Measurements from ENCODE around the gene PLCH2.

Gene PLCH2

DNA sequence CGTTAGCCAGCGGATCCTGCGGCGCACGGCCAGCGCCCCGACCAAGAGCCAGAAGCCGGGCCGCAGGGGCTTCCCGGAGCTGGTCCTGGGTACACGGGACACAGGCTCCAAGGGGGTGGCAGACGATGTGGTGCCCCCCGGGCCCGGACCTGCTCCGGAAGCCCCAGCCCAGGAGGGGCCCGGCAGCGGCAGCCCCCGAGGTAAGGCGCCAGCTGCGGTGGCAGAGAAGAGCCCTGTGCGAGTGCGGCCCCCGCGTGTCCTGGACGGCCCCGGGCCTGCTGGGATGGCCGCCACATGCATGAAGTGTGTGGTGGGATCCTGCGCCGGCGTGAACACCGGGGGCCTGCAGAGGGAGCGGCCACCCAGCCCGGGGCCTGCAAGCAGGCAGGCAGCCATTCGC lies 26.1 kb downstream of the PLCH2 start:
- H3K9ac ChIP-seq (ENCODE audit: low read depth in 1 of 2, low read length in 2 of 2), result no peak overlapping the region
- no peak overlapping the region for H3K4me3 ChIP-seq (ENCODE audit: low read length in 2 of 2)
- no peaks in the 10 kb centered on the region for H3K36me3 ChIP-seq (ENCODE audit: control insufficient read depth in 2 of 2, insufficient read depth in 2 of 2, low read length in 2 of 2)
- H3K27me3 ChIP-seq (ENCODE audit: control insufficient read depth in 2 of 2, insufficient read depth in 2 of 2, low read length in 2 of 2), result peaks cover 0 to 9% of the 10 kb centered on the region in 2 donors
- no peak overlapping the region for H3K27ac ChIP-seq (ENCODE audit: low read depth in 2 of 2, low read length in 2 of 2)
- no peaks in the 10 kb centered on the region for H3K4me1 ChIP-seq (ENCODE audit: control insufficient read depth in 2 of 2, insufficient read depth in 2 of 2, low read length in 2 of 2)
- H3K9me3 ChIP-seq (ENCODE audit: control insufficient read depth in 2 of 2, low read length in 2 of 2), result no peaks in the 10 kb centered on the region

DNA sequence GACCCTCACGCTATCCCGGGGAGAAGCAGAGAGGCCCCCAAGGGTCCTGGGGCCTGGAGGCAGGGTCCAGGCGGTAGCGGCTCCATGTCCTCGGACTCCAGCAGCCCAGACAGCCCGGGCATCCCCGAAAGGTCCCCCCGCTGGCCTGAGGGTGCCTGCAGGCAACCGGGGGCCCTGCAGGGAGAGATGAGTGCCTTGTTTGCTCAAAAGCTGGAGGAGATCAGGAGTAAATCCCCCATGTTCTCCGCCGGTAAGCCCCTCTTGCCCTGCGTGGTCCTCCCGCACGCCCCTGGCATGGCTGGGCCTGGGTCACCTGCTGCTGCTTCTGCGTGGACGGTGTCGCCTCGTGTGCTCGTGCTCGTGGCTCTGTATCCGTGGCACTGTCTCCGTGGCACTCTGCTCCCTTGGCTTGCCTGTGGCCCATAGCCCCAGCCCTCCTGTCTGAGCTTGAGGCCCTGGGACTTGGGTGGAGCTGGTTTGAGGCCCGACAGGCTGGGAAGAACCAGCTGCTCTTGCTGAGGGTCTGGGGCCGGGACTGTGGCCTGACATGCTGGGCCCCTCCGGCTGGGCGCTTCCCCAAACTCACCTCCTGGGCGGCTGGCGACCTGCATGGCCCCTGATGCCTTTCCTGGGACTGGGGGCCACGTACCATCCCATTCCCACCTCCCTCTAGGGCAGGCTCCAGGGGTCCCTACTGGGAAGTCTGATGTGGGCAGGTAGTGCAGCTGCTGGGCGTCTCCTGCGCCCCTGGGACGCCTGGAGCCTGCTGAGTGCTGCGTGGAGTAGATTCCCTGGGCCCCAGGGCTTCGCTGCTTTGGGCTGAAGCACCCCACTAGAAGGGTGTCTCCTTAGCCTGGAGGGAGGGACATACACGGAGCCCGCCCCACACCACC lies 26.8 kb downstream of the PLCH2 start:
- no peaks in the 10 kb centered on the region for H3K4me1 ChIP-seq (ENCODE audit: control insufficient read depth in 2 of 2, insufficient read depth in 2 of 2, low read length in 2 of 2)

DNA sequence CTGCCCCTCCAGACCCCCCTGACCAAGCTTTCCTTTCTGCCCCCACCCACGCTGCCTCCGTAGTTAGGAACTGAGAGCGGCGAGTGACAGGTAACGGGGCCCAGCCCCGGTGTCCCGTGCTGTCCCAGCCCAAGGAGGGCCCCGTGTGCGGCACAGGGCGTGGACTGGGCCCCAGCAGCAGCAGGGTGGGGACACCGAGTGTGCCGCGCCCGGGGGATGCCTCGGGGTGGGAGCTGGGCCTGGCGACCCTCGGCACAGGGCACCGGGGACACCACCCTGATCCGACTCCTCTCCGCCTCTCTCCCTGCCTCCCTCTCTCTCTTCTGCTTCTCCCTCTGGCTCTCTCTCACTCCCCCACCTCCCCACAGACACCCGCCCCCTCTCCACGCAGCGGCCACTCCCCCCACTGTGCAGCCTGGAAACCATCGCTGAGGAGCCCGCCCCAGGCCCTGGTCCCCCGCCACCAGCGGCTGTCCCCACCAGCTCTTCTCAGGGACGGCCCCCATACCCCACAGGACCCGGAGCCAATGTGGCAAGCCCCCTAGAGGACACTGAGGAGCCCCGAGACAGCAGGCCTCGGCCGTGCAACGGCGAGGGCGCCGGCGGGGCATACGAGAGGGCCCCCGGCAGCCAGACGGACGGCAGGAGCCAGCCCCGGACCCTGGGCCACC lies 27.6 kb downstream of the PLCH2 start:
- Histone ChIP-seq H3K4me1 (ENCODE audit: control insufficient read depth in 2 of 2, insufficient read depth in 2 of 2, low read length in 2 of 2) (no peaks in the 10 kb centered on the region), H3K9ac (ENCODE audit: low read depth in 1 of 2, low read length in 2 of 2) (no peak overlapping the region), H3K36me3 (ENCODE audit: control insufficient read depth in 2 of 2, insufficient read depth in 2 of 2, low read length in 2 of 2) (peaks cover 2 to 5% of the 10 kb centered on the region in 2 donors), H3K27ac (ENCODE audit: low read depth in 2 of 2, low read length in 2 of 2) (no peak overlapping the region), H3K9me3 (ENCODE audit: control insufficient read depth in 2 of 2, low read length in 2 of 2) (no peaks in the 10 kb centered on the region), H3K4me3 (ENCODE audit: low read length in 2 of 2) (no peak overlapping the region), H3K27me3 (ENCODE audit: control insufficient read depth in 2 of 2, insufficient read depth in 2 of 2, low read length in 2 of 2) (peaks cover 0 to 9% of the 10 kb centered on the region in 2 donors)

More for the DNA sequence above, 26.8 kb downstream of the PLCH2 start:
- no peak overlapping the region for H3K9ac ChIP-seq (ENCODE audit: low read depth in 1 of 2, low read length in 2 of 2)
- no peaks in the 10 kb centered on the region for H3K9me3 ChIP-seq (ENCODE audit: control insufficient read depth in 2 of 2, low read length in 2 of 2)
- peaks cover 0 to 2% of the 10 kb centered on the region in 2 donors for H3K36me3 ChIP-seq (ENCODE audit: control insufficient read depth in 2 of 2, insufficient read depth in 2 of 2, low read length in 2 of 2)
- H3K27ac ChIP-seq (ENCODE audit: low read depth in 2 of 2, low read length in 2 of 2), result no peak overlapping the region
- peaks cover 0 to 9% of the 10 kb centered on the region in 2 donors for H3K27me3 ChIP-seq (ENCODE audit: control insufficient read depth in 2 of 2, insufficient read depth in 2 of 2, low read length in 2 of 2)
- no peak overlapping the region for H3K4me3 ChIP-seq (ENCODE audit: low read length in 2 of 2)

DNA sequence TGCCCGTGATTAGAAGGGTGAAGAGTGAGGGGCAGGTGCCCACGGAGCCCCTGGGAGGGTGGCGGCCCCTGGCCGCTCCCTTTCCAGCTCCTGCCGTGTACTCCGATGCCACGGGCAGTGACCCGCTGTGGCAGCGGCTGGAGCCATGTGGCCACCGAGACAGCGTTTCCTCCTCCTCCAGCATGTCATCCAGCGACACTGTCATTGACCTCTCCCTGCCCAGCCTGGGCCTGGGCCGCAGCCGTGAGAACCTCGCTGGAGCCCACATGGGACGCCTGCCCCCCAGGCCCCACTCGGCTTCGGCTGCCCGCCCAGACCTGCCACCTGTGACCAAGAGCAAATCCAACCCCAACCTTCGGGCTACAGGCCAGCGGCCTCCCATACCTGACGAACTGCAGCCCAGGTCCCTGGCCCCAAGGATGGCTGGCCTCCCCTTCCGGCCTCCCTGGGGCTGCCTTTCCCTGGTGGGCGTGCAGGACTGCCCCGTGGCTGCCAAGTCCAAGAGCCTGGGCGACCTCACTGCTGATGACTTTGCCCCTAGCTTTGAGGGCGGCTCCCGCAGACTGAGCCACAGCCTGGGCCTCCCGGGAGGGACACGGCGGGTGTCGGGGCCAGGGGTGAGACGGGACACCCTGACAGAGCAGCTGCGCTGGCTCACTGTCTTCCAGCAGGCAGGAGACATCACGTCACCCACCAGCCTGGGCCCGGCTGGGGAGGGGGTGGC lies 28.3 kb downstream of the PLCH2 start:
- H3K9ac ChIP-seq (ENCODE audit: low read depth in 1 of 2, low read length in 2 of 2), result no peak overlapping the region
- H3K4me1 ChIP-seq (ENCODE audit: control insufficient read depth in 2 of 2, insufficient read depth in 2 of 2, low read length in 2 of 2), result no peaks in the 10 kb centered on the region
- no peak overlapping the region for H3K4me3 ChIP-seq (ENCODE audit: low read length in 2 of 2)
- peaks cover 0 to 9% of the 10 kb centered on the region in 2 donors for H3K27me3 ChIP-seq (ENCODE audit: control insufficient read depth in 2 of 2, insufficient read depth in 2 of 2, low read length in 2 of 2)
- H3K9me3 ChIP-seq (ENCODE audit: control insufficient read depth in 2 of 2, low read length in 2 of 2), result no peaks in the 10 kb centered on the region
- peaks cover 7 to 12% of the 10 kb centered on the region in 2 donors for H3K36me3 ChIP-seq (ENCODE audit: control insufficient read depth in 2 of 2, insufficient read depth in 2 of 2, low read length in 2 of 2)
- no peak overlapping the region for H3K27ac ChIP-seq (ENCODE audit: low read depth in 2 of 2, low read length in 2 of 2)

DNA sequence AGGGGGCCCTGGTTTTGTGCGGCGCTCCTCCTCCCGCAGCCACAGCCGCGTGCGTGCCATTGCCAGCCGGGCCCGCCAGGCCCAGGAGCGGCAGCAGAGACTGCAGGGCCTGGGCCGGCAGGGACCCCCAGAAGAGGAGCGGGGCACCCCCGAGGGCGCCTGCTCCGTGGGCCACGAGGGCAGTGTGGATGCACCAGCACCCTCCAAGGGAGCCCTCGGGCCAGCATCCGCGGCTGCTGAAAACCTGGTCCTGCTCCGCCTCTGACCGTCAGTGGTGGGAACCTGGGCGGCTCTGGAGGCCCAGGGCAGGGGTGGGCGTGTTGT lies 28.8 kb downstream of the PLCH2 start:
- H3K27me3 ChIP-seq (ENCODE audit: control insufficient read depth in 2 of 2, insufficient read depth in 2 of 2, low read length in 2 of 2), result peaks cover 0 to 9% of the 10 kb centered on the region in 2 donors

DNA sequence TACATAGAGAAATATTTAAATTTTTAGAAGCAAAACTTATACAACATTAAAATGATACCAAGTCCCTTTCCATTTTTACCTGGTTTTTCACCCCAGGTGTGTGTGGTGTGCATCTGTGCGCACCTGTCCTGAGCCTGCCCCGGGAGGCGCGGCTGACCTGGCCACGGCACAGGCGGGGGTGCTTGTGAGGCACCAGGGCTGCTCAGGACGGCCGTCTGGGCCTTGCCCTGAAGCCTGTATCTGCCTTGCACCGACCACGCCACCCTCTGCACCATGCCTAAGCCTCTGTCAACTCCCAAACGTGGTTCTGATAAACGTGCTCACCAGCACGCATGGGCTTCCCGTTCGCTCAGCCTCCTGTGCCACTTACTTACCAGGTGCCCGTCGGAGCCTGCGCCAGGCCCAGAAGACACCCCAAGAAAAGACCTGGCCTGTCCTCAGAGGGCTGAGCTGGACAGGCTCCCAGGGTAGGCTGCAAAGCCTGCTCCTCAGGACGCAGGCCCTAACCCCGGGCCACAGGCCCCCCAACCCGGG lies 29.4 kb downstream of the PLCH2 start:
- H3K27me3 ChIP-seq (ENCODE audit: control insufficient read depth in 2 of 2, insufficient read depth in 2 of 2, low read length in 2 of 2), result peaks cover 0 to 9% of the 10 kb centered on the region in 2 donors

More for the DNA sequence above, 28.8 kb downstream of the PLCH2 start:
- Histone ChIP-seq H3K36me3 (ENCODE audit: control insufficient read depth in 2 of 2, insufficient read depth in 2 of 2, low read length in 2 of 2) (peaks cover 11 to 17% of the 10 kb centered on the region in 2 donors), H3K9me3 (ENCODE audit: control insufficient read depth in 2 of 2, low read length in 2 of 2) (no peaks in the 10 kb centered on the region), H3K27ac (ENCODE audit: low read depth in 2 of 2, low read length in 2 of 2) (no peak overlapping the region), H3K9ac (ENCODE audit: low read depth in 1 of 2, low read length in 2 of 2) (no peak overlapping the region), H3K4me3 (ENCODE audit: low read length in 2 of 2) (no peak overlapping the region), H3K4me1 (ENCODE audit: control insufficient read depth in 2 of 2, insufficient read depth in 2 of 2, low read length in 2 of 2) (no peaks in the 10 kb centered on the region)

DNA sequence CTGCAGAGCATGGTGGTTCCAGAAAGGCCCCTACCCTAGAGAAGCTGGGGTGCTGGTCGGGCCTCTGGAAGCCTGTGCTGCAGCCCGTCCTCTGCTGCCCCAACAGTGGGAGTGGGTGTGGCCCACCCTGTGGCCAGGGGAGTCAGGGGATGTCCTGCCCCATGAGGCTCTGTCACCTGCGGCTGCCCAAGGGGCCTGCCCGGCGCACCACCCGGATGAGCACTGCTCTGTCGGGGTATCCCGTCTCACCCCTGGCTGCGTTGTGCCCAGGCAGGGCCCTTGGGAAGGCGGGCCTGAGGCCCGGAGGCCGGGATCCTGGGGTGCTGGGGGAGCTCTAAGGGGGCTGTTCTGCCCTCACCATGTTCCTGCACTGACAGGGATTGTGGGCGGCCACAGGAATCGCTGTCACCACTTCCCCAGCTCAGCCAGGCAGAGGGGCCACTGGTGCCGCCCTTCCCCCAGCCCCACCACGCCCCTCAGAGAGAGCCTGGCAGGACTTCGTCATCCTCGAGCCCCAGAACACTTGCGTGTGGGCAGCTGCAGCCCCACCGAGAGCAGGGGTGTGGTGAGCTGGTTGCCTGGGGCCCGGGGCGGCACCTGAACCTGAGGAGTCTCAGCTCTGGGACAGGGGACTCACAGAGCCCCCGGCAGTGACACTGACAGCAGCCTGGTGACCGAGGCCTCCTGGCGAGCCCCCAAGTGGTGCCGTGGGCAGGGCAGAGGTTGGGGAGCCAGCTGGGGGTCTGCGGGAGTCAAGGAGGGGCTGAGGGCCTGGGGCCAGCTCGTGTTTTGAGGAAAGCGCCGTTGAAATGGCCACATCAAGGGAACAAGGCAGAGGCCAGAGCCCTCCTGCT lies 30.1 kb downstream of the PLCH2 start:
- Histone ChIP-seq H3K9me3 (ENCODE audit: control insufficient read depth in 2 of 2, low read length in 2 of 2) (no peaks in the 10 kb centered on the region), H3K27me3 (ENCODE audit: control insufficient read depth in 2 of 2, insufficient read depth in 2 of 2, low read length in 2 of 2) (peaks cover 0 to 9% of the 10 kb centered on the region in 2 donors), H3K36me3 (ENCODE audit: control insufficient read depth in 2 of 2, insufficient read depth in 2 of 2, low read length in 2 of 2) (peaks cover 19 to 30% of the 10 kb centered on the region in 2 donors), H3K9ac (ENCODE audit: low read depth in 1 of 2, low read length in 2 of 2) (no peak overlapping the region), H3K4me3 (ENCODE audit: low read length in 2 of 2) (no peak overlapping the region), H3K4me1 (ENCODE audit: control insufficient read depth in 2 of 2, insufficient read depth in 2 of 2, low read length in 2 of 2) (no peaks in the 10 kb centered on the region), H3K27ac (ENCODE audit: low read depth in 2 of 2, low read length in 2 of 2) (no peak overlapping the region)

More for the DNA sequence above, 29.4 kb downstream of the PLCH2 start:
- H3K9me3 ChIP-seq (ENCODE audit: control insufficient read depth in 2 of 2, low read length in 2 of 2), result no peaks in the 10 kb centered on the region
- peaks cover 13 to 23% of the 10 kb centered on the region in 2 donors for H3K36me3 ChIP-seq (ENCODE audit: control insufficient read depth in 2 of 2, insufficient read depth in 2 of 2, low read length in 2 of 2)
- no peaks in the 10 kb centered on the region for H3K4me1 ChIP-seq (ENCODE audit: control insufficient read depth in 2 of 2, insufficient read depth in 2 of 2, low read length in 2 of 2)
- no peak overlapping the region for H3K4me3 ChIP-seq (ENCODE audit: low read length in 2 of 2)
- no peak overlapping the region for H3K27ac ChIP-seq (ENCODE audit: low read depth in 2 of 2, low read length in 2 of 2)
- no peak overlapping the region for H3K9ac ChIP-seq (ENCODE audit: low read depth in 1 of 2, low read length in 2 of 2)

DNA sequence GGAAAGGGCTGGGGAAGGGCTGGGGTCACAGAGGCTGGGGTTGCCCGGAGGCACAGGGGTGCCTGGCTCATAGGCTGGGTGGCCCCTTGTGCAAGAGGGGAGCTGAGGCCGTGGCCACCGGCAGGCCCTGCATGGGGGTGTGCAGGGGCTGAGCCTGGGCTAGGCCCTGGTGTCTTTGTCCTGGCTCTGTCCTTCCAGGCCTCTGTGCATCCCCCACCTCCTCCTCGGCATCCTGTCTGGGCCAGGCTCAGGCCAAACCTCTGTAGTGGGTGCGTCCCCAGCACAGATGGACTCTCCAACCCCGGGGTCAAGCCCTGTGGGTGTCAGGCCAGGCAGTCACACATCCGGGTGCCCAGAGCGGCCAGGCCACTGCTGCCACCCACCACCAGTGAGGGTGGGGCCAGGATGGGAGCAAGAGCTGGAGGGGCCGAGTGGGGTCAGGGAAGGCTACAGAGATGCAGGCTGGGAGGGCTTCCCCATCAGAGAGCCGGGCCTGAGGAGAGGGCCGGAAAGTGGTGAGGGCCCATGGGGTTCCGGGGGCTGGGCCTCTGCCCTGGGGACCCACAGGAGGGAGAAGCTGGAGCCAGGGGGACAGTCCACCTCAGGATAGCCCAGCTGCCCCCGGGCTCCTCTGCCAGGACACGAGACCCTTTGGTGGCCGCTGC lies 30.9 kb downstream of the PLCH2 start:
- Histone ChIP-seq H3K27ac (ENCODE audit: low read depth in 2 of 2, low read length in 2 of 2) (no peak overlapping the region), H3K27me3 (ENCODE audit: control insufficient read depth in 2 of 2, insufficient read depth in 2 of 2, low read length in 2 of 2) (peaks cover 0 to 9% of the 10 kb centered on the region in 2 donors), H3K4me1 (ENCODE audit: control insufficient read depth in 2 of 2, insufficient read depth in 2 of 2, low read length in 2 of 2) (no peaks in the 10 kb centered on the region), H3K4me3 (ENCODE audit: low read length in 2 of 2) (no peak overlapping the region), H3K36me3 (ENCODE audit: control insufficient read depth in 2 of 2, insufficient read depth in 2 of 2, low read length in 2 of 2) (peaks cover 27 to 38% of the 10 kb centered on the region in 2 donors), H3K9ac (ENCODE audit: low read depth in 1 of 2, low read length in 2 of 2) (no peak overlapping the region), H3K9me3 (ENCODE audit: control insufficient read depth in 2 of 2, low read length in 2 of 2) (no peaks in the 10 kb centered on the region)

DNA sequence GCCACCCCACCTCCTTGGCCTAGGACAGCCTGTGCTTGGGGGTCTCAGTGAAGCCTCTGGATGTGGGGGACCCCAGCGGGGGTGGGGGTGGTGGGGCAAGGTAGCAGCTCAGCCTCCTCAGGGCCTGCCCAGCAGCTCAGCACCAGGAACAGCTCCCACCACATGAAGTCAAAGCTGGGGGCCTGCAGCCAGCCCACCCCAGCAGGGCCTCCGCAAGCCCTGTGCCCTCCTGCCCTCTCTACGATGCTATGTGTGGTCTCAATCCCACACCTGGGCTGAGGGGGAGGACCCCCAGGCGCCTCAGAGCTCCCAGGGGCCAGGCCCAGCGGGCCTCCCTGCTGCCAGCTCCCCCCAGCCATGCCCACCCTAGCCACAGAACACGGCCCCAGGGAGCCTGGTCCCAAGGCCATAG lies 31.7 kb downstream of the PLCH2 start:
- H3K9me3 ChIP-seq (ENCODE audit: control insufficient read depth in 2 of 2, low read length in 2 of 2), result no peaks in the 10 kb centered on the region
- peaks cover 33 to 43% of the 10 kb centered on the region in 2 donors for H3K36me3 ChIP-seq (ENCODE audit: control insufficient read depth in 2 of 2, insufficient read depth in 2 of 2, low read length in 2 of 2)
- H3K4me3 ChIP-seq (ENCODE audit: low read length in 2 of 2), result no peak overlapping the region
- no peaks in the 10 kb centered on the region for H3K4me1 ChIP-seq (ENCODE audit: control insufficient read depth in 2 of 2, insufficient read depth in 2 of 2, low read length in 2 of 2)
- H3K27ac ChIP-seq (ENCODE audit: low read depth in 2 of 2, low read length in 2 of 2), result no peak overlapping the region
- no peak overlapping the region for H3K9ac ChIP-seq (ENCODE audit: low read depth in 1 of 2, low read length in 2 of 2)
- peaks cover 0 to 8% of the 10 kb centered on the region in 2 donors for H3K27me3 ChIP-seq (ENCODE audit: control insufficient read depth in 2 of 2, insufficient read depth in 2 of 2, low read length in 2 of 2)
